ENCODE data around the gene HTR1D. TPM values are rescaled to one million over a fixed set of nuclear protein-coding genes. Genes with fewer than 3 reads are reported as not detected.
A peak's percentile ranks its signal among the peaks of the same experiment; 100 is the strongest.
"Not testable (repeated sequence)": the region's sequence is repeated elsewhere in the genome, so short reads cannot be mapped to it uniquely, and the experiment has no call there.

HTR1D gene
- polyA plus RNA-seq (0.08 to 0.30 TPM (median 0.14 TPM) in 3 replicates), polyA minus RNA-seq (0.46 to 0.82 TPM (median 0.54 TPM) in 3 replicates)
- polyA plus RNA-seq (2011; ENCODE audit: low read depth): 0.15 TPM
- polyA plus RNA-seq (2011; cell fraction: cytosol; rRNA removed): 0.12 and 0.13 TPM in 2 replicates
- polyA plus RNA-seq (2011; cell fraction: nucleus; rRNA removed): 0.27 and 0.36 TPM in 2 replicates
- polyA plus RNA-seq (2012; ENCODE audit: low replicate concordance): 0.10 and 0.31 TPM in 2 replicates
- not detected for polyA minus RNA-seq (2011; cell fraction: cytosol; rRNA and poly(A)+ RNA removed)
- 0.21 and 0.23 TPM in 2 replicates for polyA minus RNA-seq (2011; cell fraction: nucleus; rRNA and poly(A)+ RNA removed)

- TF ChIP-seq CTCF (optimal IDR thresholded peaks at IDR 0.05 in 1 of 3, IDR thresholded peaks at IDR 0.05 in 1 of 3, conservative IDR thresholded peaks at IDR 0.05 in 1 of 3; ENCODE audit: extremely low read depth in 1 of 3, insufficient read depth in 2 of 3, low read length in 3 of 3) (no peak), EZH2 (IDR thresholded peaks at IDR 0.05; ENCODE audit: low read length) (peak; percentile 70)
- dilution Hi-C loops (cut with MboI; ENCODE audit: extremely low pct_ligation_motif_present, low sequenced_read_pairs): no loop called here
- H3K4me1 ChIP-seq (ENCODE audit: control insufficient read depth, extremely low read depth, insufficient read depth, low read length): peaks cover 4% of the 10 kb centered on the region
- H3K27me3 ChIP-seq (ENCODE audit: control insufficient read depth, extremely low read depth, insufficient read depth, low read length): peaks cover 25% of the 10 kb centered on the region
- no peaks in the 10 kb centered on the region for H3K9me3 ChIP-seq (ENCODE audit: control insufficient read depth, low read depth, low read length)
- H3K4me3 ChIP-seq (ENCODE audit: control insufficient read depth in 2 of 3, extremely low read depth in 1 of 3, insufficient read depth in 2 of 3, low read depth in 1 of 3, low read length in 3 of 3): peak within 1 kb of the TSS; percentile 36 to 54 (median 39)
- H3K9me1 ChIP-seq (ENCODE audit: control insufficient read depth, extremely low read depth, insufficient read depth, low read length): no peaks in the 10 kb centered on the region
- no peaks in the 10 kb centered on the region for H4K20me1 ChIP-seq (ENCODE audit: control insufficient read depth, extremely low read depth, insufficient read depth, low read length)
- H3K9ac ChIP-seq (ENCODE audit: control insufficient read depth, extremely low read depth, insufficient read depth, low read length): no peak within 1 kb of the TSS
- no peaks in the 10 kb centered on the region for H3K36me3 ChIP-seq (ENCODE audit: control insufficient read depth in 2 of 2, extremely low read depth in 1 of 2, insufficient read depth in 2 of 2, low read length in 2 of 2)
- no peak within 1 kb of the TSS for H2AFZ ChIP-seq (ENCODE audit: control insufficient read depth, low read length)
- FAIRE-seq: no peak
- no peak for DNase-seq (ENCODE audit: low read depth, low spot score)
- no peaks in the 10 kb centered on the region for H3K79me2 ChIP-seq (ENCODE audit: control insufficient read depth, insufficient read depth, low read length)
- peak within 1 kb of the TSS; percentile 63 for H3K4me2 ChIP-seq (ENCODE audit: control insufficient read depth, extremely low read depth, insufficient read depth, low read depth, low read length)
- no peak within 1 kb of the TSS for H3K27ac ChIP-seq (ENCODE audit: control insufficient read depth, insufficient read depth, low read length)
Observed at GRCh38 chr1:23217421-23218115, at the start of gene HTR1D. Gene HTR1D, minus strand, starts transcription at chr1:23217502. Its CDS starts 23,283 bp downstream, at chr1:23194219.

- Histone ChIP-seq H3K4me3 (ENCODE audit: control insufficient read depth in 2 of 3, extremely low read depth in 1 of 3, insufficient read depth in 2 of 3, low read depth in 1 of 3, low read length in 3 of 3) (no peak overlapping the region), H3K4me1 (ENCODE audit: control insufficient read depth, extremely low read depth, insufficient read depth, low read length) (peaks cover 10% of the 10 kb centered on the region), H3K9me3 (ENCODE audit: control insufficient read depth, low read depth, low read length) (no peaks in the 10 kb centered on the region), H3K27ac (ENCODE audit: control insufficient read depth, insufficient read depth, low read length) (no peak overlapping the region), H3K9ac (ENCODE audit: control insufficient read depth, extremely low read depth, insufficient read depth, low read length) (no peak overlapping the region), H3K36me3 (ENCODE audit: control insufficient read depth in 2 of 2, extremely low read depth in 1 of 2, insufficient read depth in 2 of 2, low read length in 2 of 2) (no peaks in the 10 kb centered on the region), H3K4me2 (ENCODE audit: control insufficient read depth, extremely low read depth, insufficient read depth, low read depth, low read length) (no peak overlapping the region), H3K9me1 (ENCODE audit: control insufficient read depth, extremely low read depth, insufficient read depth, low read length) (no peaks in the 10 kb centered on the region), H3K79me2 (ENCODE audit: control insufficient read depth, insufficient read depth, low read length) (no peaks in the 10 kb centered on the region), H2AFZ (ENCODE audit: control insufficient read depth, low read length) (no peak overlapping the region), H3K27me3 (ENCODE audit: control insufficient read depth, extremely low read depth, insufficient read depth, low read length) (no peaks in the 10 kb centered on the region), H4K20me1 (ENCODE audit: control insufficient read depth, extremely low read depth, insufficient read depth, low read length) (no peaks in the 10 kb centered on the region)
- no peak for DNase-seq (ENCODE audit: low read depth, low spot score)
- no peak for FAIRE-seq
- dilution Hi-C loops (cut with MboI; ENCODE audit: extremely low pct_ligation_motif_present, low sequenced_read_pairs): no loop called here
- no peak for TF ChIP-seq EZH2 (IDR thresholded peaks at IDR 0.05; ENCODE audit: low read length)
- TF ChIP-seq CTCF (optimal IDR thresholded peaks at IDR 0.05 in 1 of 3, IDR thresholded peaks at IDR 0.05 in 1 of 3, conservative IDR thresholded peaks at IDR 0.05 in 1 of 3; ENCODE audit: extremely low read depth in 1 of 3, insufficient read depth in 2 of 3, low read length in 3 of 3): no peak
Observed at GRCh38 chr1:23263380-23263887, 46.1 kb upstream of the HTR1D start.

GRCh38 chr1:23258082-23258481 lies 40.8 kb upstream of the HTR1D start:
- H3K79me2 ChIP-seq (ENCODE audit: control insufficient read depth, insufficient read depth, low read length); H3K4me1 ChIP-seq (ENCODE audit: control insufficient read depth, extremely low read depth, insufficient read depth, low read length); H4K20me1 ChIP-seq (ENCODE audit: control insufficient read depth, extremely low read depth, insufficient read depth, low read length); H3K9ac ChIP-seq (ENCODE audit: control insufficient read depth, extremely low read depth, insufficient read depth, low read length); H3K4me2 ChIP-seq (ENCODE audit: control insufficient read depth, extremely low read depth, insufficient read depth, low read depth, low read length); H3K9me3 ChIP-seq (ENCODE audit: control insufficient read depth, low read depth, low read length); H3K27ac ChIP-seq (ENCODE audit: control insufficient read depth, insufficient read depth, low read length); H3K9me1 ChIP-seq (ENCODE audit: control insufficient read depth, extremely low read depth, insufficient read depth, low read length); dilution Hi-C loops (cut with MboI; ENCODE audit: extremely low pct_ligation_motif_present, low sequenced_read_pairs); H3K36me3 ChIP-seq (ENCODE audit: control insufficient read depth in 2 of 2, extremely low read depth in 1 of 2, insufficient read depth in 2 of 2, low read length in 2 of 2); H3K4me3 ChIP-seq (ENCODE audit: control insufficient read depth in 2 of 3, extremely low read depth in 1 of 3, insufficient read depth in 2 of 3, low read depth in 1 of 3, low read length in 3 of 3); H2AFZ ChIP-seq (ENCODE audit: control insufficient read depth, low read length); FAIRE-seq; DNase-seq (ENCODE audit: low read depth, low spot score); H3K27me3 ChIP-seq (ENCODE audit: control insufficient read depth, extremely low read depth, insufficient read depth, low read length): not testable (repeated sequence)

All from keratinocyte (primary cell).